ENCODE results near the gene LILRB1.
"Not testable (repeated sequence)": the region's sequence is repeated elsewhere in the genome, so short reads cannot be mapped to it uniquely, and the experiment has no call there.

LILRB1 gene

GRCh38 chr19:54624934-54625730 lies 5.2 kb upstream of the LILRB1 start:
- not testable (repeated sequence) for DNase-seq (ENCODE audit: low read depth)

DNA sequence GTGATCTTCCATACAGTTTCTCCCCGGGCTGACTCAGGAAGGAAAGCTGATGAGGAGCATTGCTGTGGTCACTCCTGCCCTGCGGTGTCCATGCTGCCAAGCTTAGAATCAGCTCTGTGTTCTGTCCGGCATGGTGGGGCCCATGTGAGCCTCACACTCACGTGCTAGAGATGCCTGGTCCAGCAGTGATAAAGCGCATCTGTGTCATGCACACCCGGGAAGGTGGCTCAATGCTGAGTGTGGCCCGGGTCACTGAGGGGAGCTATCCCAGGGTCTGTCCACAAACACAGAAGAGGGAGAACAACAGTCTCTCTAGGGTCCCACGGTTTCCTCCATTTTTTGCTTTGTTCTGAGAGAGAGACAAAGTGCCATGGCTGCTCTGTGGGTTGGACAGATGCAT lies 3.5 kb upstream of the LILRB1 start:
- no peak for DNase-seq (ENCODE audit: low read depth)

GRCh38 chr19:54627912-54628311 lies 2.4 kb upstream of the LILRB1 start:
- DNase-seq (ENCODE audit: low read depth) = not testable (repeated sequence)

DNA sequence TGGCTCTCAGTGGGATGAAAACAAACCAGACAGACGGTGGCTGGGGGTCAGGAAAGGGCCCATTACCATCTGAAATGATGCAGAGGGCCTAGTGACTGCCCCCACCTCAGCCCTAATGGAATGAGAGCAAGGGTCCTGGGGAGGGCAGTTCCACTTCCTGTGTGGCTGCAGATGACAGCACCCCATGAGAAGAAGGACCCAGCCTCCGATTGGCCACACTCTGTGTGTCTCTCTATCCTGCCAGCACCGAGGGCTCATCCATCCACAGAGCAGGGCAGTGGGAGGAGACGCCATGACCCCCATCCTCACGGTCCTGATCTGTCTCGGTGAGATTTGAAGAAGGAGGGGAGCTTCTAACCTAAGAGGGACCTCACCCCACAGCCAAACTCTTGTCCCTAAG lies 498 bp downstream of the LILRB1 start:
- no peak for DNase-seq (ENCODE audit: low read depth)

GRCh38 chr19:54631489-54632337 lies 1.4 kb downstream of the LILRB1 start:
- not testable (repeated sequence) for DNase-seq (ENCODE audit: low read depth)

DNA sequence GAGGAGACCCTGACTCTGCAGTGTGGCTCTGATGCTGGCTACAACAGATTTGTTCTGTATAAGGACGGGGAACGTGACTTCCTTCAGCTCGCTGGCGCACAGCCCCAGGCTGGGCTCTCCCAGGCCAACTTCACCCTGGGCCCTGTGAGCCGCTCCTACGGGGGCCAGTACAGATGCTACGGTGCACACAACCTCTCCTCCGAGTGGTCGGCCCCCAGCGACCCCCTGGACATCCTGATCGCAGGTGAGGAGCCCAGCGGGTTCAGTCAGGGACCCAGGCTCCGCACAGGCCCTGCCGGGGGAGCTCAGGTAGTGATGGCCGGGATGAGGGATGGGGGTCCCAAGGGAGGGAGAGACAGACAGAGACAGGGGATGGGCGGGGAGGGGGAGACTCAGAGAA lies 2.2 kb downstream of the LILRB1 start:
- DNase-seq (ENCODE audit: low read depth) = not testable (repeated sequence)

DNA sequence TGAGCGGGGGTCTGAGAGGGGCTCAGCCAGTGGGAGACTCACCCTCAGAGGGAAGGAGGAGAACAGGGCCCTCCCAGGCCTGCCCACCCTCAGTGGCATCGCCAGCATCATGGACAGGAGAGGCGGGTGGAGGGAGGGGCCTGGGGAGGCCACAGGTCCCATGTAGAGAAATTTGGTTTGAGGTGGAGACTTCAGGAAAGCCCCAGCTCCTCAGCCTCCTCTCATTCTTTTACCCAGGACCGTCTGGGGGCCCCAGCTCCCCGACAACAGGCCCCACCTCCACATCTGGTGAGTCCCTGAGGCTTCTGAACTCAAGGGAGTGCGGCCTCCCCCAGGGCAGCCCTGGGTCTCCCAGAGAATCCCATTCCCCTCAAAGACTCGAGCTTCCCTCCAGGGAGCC lies 3.1 kb downstream of the LILRB1 start:
- no peak for DNase-seq (ENCODE audit: low read depth)

DNA sequence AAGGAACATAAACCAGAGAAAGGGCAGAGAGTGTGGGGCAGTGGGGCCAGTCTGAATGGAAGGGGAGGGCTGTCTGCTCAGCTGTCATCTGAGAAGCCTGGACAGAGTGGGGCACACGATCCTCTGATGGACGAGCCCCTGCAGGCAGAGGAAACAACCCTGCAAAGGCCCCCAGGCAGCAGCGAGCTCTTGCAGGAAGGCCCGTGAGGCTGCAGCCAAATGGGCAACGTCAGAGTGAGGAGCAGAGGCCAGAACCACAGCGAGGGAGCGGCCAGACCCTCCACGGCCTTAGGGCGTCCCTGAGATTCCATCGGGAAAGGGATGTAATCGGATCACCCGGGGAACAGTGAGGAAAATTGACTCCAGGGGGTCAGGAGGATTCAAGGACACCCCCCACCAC lies 5.8 kb downstream of the LILRB1 start:
- not testable (repeated sequence) for DNase-seq (ENCODE audit: low read depth)

GRCh38 chr19:54638683-54639082 lies 8.4 kb downstream of the LILRB1 start:
- DNase-seq (ENCODE audit: low read depth) = no peak

GRCh38 chr19:54642953-54643352 lies 12.7 kb downstream of the LILRB1 start:
- not testable (repeated sequence) for DNase-seq (ENCODE audit: low read depth)

DNA sequence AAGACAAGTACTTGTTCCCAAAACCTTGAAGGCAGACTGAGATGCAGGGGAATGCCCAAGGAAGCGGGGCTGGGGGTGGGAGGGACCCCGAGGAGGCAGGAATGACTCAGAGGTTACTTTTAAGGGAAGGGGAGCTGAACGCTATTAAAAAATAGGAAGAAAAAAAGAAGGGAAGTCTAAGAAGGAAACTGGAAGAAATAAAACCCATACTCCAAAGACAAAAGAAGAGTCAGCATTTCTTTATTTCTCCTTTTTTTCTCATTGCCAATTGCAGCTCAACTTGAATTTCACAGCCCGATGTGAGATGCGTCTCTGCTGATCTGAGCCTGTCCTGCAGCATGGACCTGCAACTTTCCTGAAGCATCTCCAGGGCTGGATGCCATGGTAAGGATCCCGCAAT lies 13.3 kb downstream of the LILRB1 start:
- not testable (repeated sequence) for DNase-seq (ENCODE audit: low read depth)

DNA sequence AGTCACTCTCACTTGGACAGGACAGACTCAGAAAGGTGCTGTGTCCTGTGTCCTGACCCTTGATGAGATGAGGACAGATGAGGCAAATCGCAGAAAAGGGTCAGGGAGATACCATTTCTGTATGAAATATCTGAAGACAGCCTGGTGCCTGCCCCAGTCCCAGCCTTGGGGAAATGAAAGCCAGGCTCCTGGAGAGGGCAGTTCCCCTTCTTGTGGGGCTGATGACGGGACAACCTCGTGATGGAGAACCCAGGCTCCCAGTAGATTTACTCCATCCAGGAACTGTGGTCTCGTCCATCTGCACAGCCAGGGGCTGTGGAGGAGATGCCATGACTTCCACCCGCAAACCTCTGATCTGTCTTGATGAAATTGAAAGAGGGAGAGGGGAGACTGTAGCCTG lies 13.8 kb downstream of the LILRB1 start:
- DNase-seq (ENCODE audit: low read depth) = no peak

DNA sequence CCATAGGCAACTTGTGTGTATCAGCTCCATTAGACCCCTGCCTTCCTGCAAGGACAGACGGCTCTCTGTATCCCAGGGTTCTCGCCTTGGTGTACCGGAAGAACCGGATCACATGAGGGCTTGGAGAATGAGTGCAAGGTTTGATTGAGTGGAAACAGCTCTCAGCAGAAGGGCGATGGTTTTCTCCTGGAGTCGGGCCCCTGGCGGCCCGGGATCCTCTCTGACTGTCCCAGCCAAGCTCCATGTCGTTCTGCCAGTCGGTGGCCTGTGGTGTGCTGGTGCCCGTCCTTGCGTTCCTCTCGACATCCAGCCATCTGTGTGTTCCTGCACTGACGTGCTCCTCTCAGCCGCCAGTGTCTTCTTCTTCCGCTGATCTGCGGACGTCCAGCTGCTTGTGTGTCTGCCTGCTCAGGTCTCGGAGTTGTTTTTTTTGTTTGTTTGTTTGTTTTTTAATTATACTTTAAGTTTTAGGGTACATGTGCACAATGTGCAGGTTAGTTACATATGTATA lies 16.1 kb downstream of the LILRB1 start:
- no peak for DNase-seq (ENCODE audit: low read depth)

DNA sequence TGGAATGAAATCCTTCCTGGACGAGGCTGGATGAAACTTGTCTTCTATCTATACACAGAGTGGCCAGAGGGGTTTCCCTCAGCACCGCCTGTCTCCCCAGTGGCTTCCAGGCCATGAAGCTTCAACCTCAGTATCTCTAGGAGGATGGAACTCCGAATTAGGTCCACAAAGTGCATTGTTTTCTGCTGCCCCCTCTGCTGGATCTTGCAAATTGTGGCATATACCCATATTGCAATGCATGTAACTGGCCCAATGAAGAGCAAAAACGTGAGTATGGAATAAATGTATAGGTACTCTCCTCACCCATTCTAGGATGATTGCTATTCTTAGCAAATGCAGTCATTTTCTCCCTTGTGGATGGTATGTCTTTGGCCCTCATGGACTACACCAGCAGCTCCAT lies 17.8 kb downstream of the LILRB1 start:
- no peak for DNase-seq (ENCODE audit: low read depth)

DNA sequence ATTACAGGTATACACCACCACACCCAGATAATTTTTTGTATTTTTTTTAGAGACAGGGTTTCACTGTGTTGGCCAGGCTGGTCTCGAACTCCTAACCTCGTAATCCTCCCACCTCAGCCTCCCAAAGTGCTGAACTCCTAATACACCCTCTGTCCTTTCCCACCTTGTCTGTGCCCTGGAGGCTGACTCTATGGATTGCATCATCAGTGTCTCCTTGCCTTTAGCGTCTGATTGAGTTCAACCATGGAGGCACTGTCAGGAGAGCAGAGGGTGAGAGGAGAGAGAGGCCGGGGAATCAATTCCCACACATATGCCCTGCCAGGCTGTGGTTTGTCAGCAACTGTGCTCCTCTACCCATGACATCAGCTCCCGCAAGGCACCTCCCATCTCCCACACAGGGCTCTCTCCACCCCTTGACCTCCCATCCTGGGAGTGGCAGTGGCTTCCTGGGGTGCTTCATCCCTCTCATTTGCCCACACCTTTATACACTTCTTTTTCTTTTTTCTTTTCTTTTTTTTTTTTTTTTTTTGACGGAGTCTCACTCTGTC lies 19.9 kb downstream of the LILRB1 start:
- DNase-seq (ENCODE audit: low read depth) = no peak

DNA sequence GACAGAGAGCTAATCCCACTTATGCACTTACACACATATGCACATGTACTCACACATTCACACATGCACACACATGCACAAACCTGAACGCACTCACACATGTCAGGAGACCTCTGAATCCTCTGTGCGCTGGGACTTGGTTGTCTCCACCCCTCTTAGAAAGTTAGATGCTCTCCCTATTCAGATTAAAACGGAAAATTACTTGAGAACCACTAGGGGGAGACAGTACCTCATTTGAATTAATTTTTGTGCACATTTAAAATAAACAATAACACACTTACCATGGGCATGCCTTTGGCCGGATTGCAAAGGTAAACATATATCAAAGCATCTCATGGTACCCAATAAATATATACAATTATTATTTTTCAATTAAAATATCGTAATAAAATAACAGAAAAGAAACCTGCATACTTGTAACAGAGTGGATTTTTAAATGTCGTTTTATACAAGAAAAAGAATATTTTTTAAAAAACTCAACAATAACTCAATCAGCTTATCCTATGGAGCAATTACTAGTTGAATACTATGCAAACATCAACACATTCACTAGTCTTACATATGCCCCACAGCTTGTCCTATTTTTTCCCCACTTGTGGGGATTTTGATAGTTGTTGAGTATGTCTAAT lies 23.0 kb downstream of the LILRB1 start:
- peak; percentile 11 for DNase-seq (ENCODE audit: low read depth)

GRCh38 chr19:54654447-54655321 lies 24.4 kb downstream of the LILRB1 start:
- DNase-seq (ENCODE audit: low read depth) = no peak

GRCh38 chr19:54659300-54659699 lies 29.0 kb downstream of the LILRB1 start:
- no peak for DNase-seq (ENCODE audit: low read depth)

- no peak for DNase-seq (ENCODE audit: low read depth)
These were observed 30.0 kb downstream of the LILRB1 start for GRCh38 chr19:54660306-54660705.

- DNase-seq (ENCODE audit: low read depth) = no peak
These were observed 30.7 kb downstream of the LILRB1 start for GRCh38 chr19:54660964-54661363.

- no peak for DNase-seq (ENCODE audit: low read depth)
These were observed 31.7 kb downstream of the LILRB1 start for GRCh38 chr19:54661846-54662481.
